Right atrium auricular region (tissue), 2 donors: ENCODE data around the gene PAX8. TPM values are rescaled to one million over a fixed set of nuclear protein-coding genes. Genes with fewer than 3 reads are reported as not detected.
A peak's percentile ranks its signal among the peaks of the same experiment; 100 is the strongest.

Experiments used
- DNase-seq: peaks from one replicate; pipeline ENCODE4 v3.0.0-alpha.2; 2019; ENCODE audit warnings: low spot score
- H3K27ac ChIP-seq, 2 donors: fragments of 200-600 bp; sonication (generic); 1 replicate in 1 of 2; 2 replicates in 1 of 2; pipeline ENCODE4 v1.5.1; 2016 to 2019
- H3K27me3 ChIP-seq, 2 donors: fragments of 200-600 bp; sonication (generic); one replicate each; pipeline versions ENCODE4 v1.5.1 to v1.6.0; 2017 to 2019
- H3K36me3 ChIP-seq: fragments of 200-600 bp; sonication (generic); one replicate; pipeline ENCODE4 v1.5.1; 2016
- H3K4me1 ChIP-seq, 2 donors: fragments of 200-600 bp; sonication (generic); one replicate each; pipeline versions ENCODE4 v1.5.1 to v1.6.0; 2017 to 2019
- H3K4me3 ChIP-seq, 2 donors: fragments of 200-600 bp; sonication (generic); 1 replicate in 1 of 2; 2 replicates in 1 of 2; pipeline ENCODE4 v1.5.1; 2017 to 2019; ENCODE audit warnings: mild to moderate bottlenecking in 1 of 2, moderate library complexity in 1 of 2
- H3K9me3 ChIP-seq, 2 donors: fragments of 200-600 bp; sonication (generic); one replicate each; pipeline ENCODE4 v1.5.1; 2019
- total RNA-seq, 2 donors: library from RNA; depleted of rRNA; stranded (reverse); fragments of >200 nt; gene quantifications; one replicate each; pipeline ENCODE4 v1.1.0, GENCODE V29; 2016
- TF ChIP-seq, protein P1 (sequence below), 2 donors: fragments of 200-600 bp; sonication (generic); IDR thresholded peaks; one replicate each; pipeline ENCODE4 v1.5.1; 2019; ENCODE audit warnings: antibody characterized with exemption in 2 of 2

Gene PAX8
- total RNA-seq, 2 donors from 2014 or later: 0.37 to 1.2 TPM

DNA sequence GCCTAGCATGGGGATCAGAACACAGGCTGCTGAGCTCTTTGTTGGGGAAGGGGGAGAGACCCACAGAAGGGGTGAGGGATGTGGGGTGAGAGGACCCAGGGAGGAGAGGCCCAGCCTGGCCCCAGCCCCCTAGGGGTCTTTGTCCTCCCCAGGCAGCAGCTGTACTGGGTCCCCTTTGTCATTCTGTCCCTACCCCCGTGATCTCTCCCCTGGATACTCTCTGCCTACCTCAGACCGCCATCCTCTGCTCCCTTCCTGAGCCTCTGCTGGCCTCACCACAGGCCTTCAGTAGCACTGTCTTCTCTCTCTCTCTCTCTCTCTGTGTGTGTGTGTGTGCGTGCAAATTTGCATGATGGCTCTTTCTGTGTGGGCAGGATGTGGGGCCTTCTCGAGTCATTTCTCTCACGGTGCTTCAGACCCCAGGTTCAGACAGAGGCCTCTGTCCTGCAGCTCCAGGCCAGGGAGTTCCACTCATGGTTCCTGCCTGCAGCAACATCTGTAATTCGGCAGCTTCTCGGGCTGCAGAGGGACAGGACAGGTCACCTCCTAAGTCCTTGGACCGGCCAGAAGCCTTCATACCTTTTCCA, 103.6 kb downstream of the PAX8 start:
- Histone ChIP-seq H3K36me3 (no peaks in the 10 kb centered on the region), H3K27me3 (no peaks in the 10 kb centered on the region)

DNA sequence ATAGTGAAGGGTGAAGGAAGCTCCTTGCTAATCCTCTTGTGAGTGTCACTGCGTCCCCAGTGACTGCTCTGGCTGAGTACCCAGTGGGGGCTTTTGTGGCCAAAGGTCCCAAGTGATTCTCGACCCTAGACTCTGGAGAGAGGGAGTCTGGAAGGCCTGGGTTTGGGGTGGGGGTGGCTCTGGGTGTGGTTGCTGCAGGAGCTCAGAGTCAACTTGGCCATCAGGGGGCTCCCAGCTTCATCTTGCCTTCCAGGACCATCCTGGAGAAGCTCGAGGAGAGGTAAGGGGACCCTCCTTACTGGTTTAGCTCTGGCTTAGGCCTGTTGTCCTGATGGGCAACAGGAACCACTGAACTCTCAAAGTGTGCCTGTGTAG, 104.4 kb downstream of the PAX8 start:
- H3K27ac ChIP-seq: peak overlapping the region in 1 of 2 donors; percentile 21
- TF ChIP-seq, protein P1, sequence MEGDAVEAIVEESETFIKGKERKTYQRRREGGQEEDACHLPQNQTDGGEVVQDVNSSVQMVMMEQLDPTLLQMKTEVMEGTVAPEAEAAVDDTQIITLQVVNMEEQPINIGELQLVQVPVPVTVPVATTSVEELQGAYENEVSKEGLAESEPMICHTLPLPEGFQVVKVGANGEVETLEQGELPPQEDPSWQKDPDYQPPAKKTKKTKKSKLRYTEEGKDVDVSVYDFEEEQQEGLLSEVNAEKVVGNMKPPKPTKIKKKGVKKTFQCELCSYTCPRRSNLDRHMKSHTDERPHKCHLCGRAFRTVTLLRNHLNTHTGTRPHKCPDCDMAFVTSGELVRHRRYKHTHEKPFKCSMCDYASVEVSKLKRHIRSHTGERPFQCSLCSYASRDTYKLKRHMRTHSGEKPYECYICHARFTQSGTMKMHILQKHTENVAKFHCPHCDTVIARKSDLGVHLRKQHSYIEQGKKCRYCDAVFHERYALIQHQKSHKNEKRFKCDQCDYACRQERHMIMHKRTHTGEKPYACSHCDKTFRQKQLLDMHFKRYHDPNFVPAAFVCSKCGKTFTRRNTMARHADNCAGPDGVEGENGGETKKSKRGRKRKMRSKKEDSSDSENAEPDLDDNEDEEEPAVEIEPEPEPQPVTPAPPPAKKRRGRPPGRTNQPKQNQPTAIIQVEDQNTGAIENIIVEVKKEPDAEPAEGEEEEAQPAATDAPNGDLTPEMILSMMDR (IDR thresholded peaks at IDR 0.05): no peak

More for the DNA sequence above, 103.6 kb downstream of the PAX8 start:
- no peak overlapping the region for H3K4me3 ChIP-seq
- no peak for DNase-seq
- no peaks in the 10 kb centered on the region for H3K4me1 ChIP-seq
- no peaks in the 10 kb centered on the region for H3K9me3 ChIP-seq
- H3K27ac ChIP-seq: no peak overlapping the region
- TF ChIP-seq, protein P1 (IDR thresholded peaks at IDR 0.05): no peak

DNA sequence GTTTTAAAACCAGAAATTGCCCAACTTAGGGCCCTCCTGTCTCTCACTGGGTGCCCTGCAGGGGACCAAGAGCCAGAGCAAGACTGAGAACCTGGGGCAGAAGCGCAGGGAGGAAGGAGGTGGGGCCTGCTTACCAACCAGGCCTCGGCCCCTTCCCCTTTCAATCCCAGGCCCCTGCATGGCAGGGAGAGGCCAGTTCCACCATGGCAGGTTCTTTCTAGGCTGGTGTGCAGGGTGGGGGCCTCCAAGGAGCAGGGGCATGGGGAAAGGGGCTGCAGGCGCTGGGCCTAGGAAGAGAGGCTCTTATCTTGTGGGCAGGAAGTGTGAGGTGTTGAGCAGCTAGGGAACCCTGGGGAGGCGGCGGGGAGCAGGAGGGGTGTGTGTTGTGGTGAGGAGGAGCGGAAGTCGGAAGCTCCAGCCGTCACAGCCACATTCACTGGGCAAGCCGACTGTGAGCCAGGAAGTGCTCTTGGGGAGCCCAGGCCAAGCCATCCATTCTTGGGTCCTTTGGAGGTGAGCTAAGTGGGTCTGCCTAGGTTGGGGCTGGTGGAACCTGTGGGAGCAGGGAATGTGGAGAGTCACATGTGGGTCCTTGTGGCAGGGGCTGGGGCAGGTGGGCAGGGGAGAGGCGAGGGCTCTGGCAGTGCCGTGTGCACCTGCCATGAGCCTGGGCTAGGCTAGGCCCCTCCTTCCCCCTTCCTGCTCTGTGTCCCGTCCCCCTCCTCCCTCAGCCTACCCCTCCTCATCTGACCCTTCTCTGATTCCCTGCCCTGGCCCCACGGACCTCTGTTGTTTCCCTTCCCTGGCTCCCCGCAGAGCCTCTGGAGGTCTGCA, 105.0 kb downstream of the PAX8 start, which contains the start of gene PSD4:
Gene PSD4, plus strand, starts transcription at position 430 of the 834 bp plus-strand sequence. CDS start 8,486 bp downstream, outside the sequence.
- H3K27ac ChIP-seq: peak within 1 kb of the TSS in 1 of 2 donors; percentile 21
- no peaks in the 10 kb centered on the region for H3K4me1 ChIP-seq
- DNase-seq: no peak
- no peaks in the 10 kb centered on the region for H3K27me3 ChIP-seq
- H3K4me3 ChIP-seq: peak within 1 kb of the TSS in 1 of 2 donors; percentile 19
- H3K9me3 ChIP-seq: no peaks in the 10 kb centered on the region
- TF ChIP-seq, protein P1 (IDR thresholded peaks at IDR 0.05): no peak
- H3K36me3 ChIP-seq: no peaks in the 10 kb centered on the region

More for the DNA sequence above, 104.4 kb downstream of the PAX8 start:
- no peak for DNase-seq
- H3K9me3 ChIP-seq: no peaks in the 10 kb centered on the region
- no peaks in the 10 kb centered on the region for H3K27me3 ChIP-seq
- no peaks in the 10 kb centered on the region for H3K36me3 ChIP-seq
- H3K4me3 ChIP-seq: peak overlapping the region in 1 of 2 donors; percentile 19
- no peaks in the 10 kb centered on the region for H3K4me1 ChIP-seq

DNA sequence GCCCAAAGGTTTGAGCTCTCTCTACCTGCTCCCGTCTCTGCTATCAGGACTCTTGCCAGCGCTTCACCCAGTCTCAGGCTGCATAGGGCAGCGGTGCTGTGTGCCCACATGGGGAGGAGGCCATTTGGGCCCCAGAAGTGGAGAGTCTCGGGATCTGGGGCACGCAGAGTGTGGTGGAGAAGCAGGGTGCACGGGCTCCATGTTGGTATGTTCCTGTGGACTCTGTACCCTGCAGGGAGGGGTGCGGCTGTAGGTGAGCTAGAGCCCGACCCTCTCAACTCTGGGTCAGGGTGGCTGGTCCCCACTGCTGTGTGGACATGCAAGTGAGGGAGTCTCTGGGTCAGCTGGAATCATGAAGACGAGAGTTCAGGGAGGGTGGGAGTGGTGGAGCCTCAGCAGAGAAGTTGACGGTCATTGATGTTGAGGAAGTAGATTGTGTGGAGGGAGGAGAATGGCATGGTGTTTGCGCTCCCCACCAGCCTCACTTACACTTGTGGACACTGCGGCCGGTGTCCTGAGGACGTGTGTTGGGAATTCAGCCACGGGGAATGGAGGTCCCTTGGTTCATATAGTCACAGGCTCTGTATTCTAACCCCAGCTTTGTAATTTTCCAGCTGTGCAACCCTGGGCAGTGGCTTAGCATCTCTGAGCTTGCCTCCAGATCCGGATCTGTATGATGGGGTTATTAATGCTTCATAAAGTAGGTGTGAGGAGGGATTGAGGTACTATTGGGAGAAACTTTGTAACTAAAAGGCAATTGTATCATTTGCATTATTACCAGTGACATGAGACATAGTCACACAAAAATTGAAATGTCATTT, 105.8 kb downstream of the PAX8 start:
- H3K36me3 ChIP-seq: no peaks in the 10 kb centered on the region
- H3K27ac ChIP-seq: no peak overlapping the region
- no peaks in the 10 kb centered on the region for H3K9me3 ChIP-seq
- H3K27me3 ChIP-seq: no peaks in the 10 kb centered on the region
- H3K4me3 ChIP-seq: no peak overlapping the region
- DNase-seq: no peak
- TF ChIP-seq, protein P1 (IDR thresholded peaks at IDR 0.05): no peak
- no peaks in the 10 kb centered on the region for H3K4me1 ChIP-seq

DNA sequence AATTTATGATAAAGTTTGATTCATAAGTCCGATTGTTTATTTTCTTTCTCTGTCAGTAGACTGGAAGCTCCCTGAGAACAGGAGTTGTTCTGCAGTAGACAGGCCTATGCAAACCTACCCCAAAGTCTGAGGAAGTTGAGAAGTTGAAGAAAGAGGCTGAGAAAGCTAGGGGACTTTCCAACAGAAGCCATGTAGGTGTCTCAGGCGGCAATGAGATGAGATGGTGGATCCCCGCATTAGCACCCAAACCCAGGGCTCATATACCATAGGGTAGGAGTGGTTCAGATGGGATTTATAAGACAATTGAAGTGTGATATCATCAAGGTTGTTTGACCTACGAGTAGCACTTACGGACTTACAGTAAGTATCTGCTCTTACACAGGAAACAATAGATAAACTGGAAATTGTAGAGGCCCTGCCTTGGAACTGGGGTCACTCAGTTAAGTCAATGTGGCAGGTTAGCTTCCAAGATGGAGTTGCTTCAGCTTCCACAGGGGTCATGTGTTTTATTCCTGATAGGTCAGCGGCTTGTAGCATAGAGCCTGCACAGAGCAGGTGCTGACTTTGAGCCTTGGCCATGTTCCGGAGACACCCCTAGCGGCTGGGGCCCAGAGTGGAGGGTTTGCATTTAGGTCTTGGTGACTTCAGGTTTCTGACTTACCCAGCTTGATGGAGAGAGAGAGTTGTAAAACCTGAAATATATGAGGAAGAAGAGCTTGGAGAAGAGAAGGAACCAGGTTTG, 107.2 kb downstream of the PAX8 start:
- Histone ChIP-seq H3K4me3 (no peak overlapping the region), H3K4me1 (no peaks in the 10 kb centered on the region), H3K27me3 (no peaks in the 10 kb centered on the region), H3K36me3 (no peaks in the 10 kb centered on the region), H3K9me3 (no peaks in the 10 kb centered on the region), H3K27ac (no peak overlapping the region)
- TF ChIP-seq, protein P1 (IDR thresholded peaks at IDR 0.05): no peak
- no peak for DNase-seq
